ENCODE measurements around the gene LOXL1.
"Not testable (repeated sequence)": the region's sequence is repeated elsewhere in the genome, so short reads cannot be mapped to it uniquely, and the experiment has no call there.

The LOXL1 gene

GRCh38 chr15:73950831-73951561, 24.7 kb downstream of the LOXL1 start:
- in situ Hi-C loops (cut with HindIII; ENCODE audit: low sequenced_read_pairs) = no loop called here

- in situ Hi-C loops (cut with HindIII; ENCODE audit: low sequenced_read_pairs) = no loop called here
These were observed 25.3 kb downstream of the LOXL1 start for GRCh38 chr15:73951601-73952000.

- in situ Hi-C loops (cut with HindIII; ENCODE audit: low sequenced_read_pairs) = no loop called here
These were observed 26.1 kb downstream of the LOXL1 start for GRCh38 chr15:73952171-73952912.

- in situ Hi-C loops (cut with HindIII; ENCODE audit: low sequenced_read_pairs) = no loop called here
These were observed 26.9 kb downstream of the LOXL1 start for GRCh38 chr15:73952913-73953750.

GRCh38 chr15:73954188-73955145, 28.2 kb downstream of the LOXL1 start:
- in situ Hi-C loops (cut with HindIII; ENCODE audit: low sequenced_read_pairs) = loop anchor here (5.0 kb wide), 1 partner anchor 93 kb away; no protein-coding TSS in a partner anchor

GRCh38 chr15:73955326-73955725, 29.1 kb downstream of the LOXL1 start:
- in situ Hi-C loops (cut with HindIII; ENCODE audit: low sequenced_read_pairs) = loop anchor here (5.0 kb wide), 1 partner anchor 92 kb away; no protein-coding TSS in a partner anchor

- in situ Hi-C loops (cut with HindIII; ENCODE audit: low sequenced_read_pairs) = loop anchor here (5.0 kb wide), 1 partner anchor 91 kb away; no protein-coding TSS in a partner anchor
These were observed 29.8 kb downstream of the LOXL1 start for GRCh38 chr15:73955861-73956742.

- in situ Hi-C loops (cut with HindIII; ENCODE audit: low sequenced_read_pairs) = loop anchor here (5.0 kb wide), 1 partner anchor 91 kb away; no protein-coding TSS in a partner anchor
These were observed 30.5 kb downstream of the LOXL1 start for GRCh38 chr15:73956743-73957135.

- in situ Hi-C loops (cut with HindIII; ENCODE audit: low sequenced_read_pairs) = loop anchor here (5.0 kb wide), 1 partner anchor 90 kb away; no protein-coding TSS in a partner anchor
These were observed 31.0 kb downstream of the LOXL1 start for GRCh38 chr15:73957276-73957675.

GRCh38 chr15:73957785-73958184, 31.5 kb downstream of the LOXL1 start:
- in situ Hi-C loops (cut with HindIII; ENCODE audit: low sequenced_read_pairs) = loop anchor here (5.0 kb wide), 1 partner anchor 90 kb away; no protein-coding TSS in a partner anchor

- in situ Hi-C loops (cut with HindIII; ENCODE audit: low sequenced_read_pairs) = loop anchor here (5.0 kb wide), 1 partner anchor 88 kb away; no protein-coding TSS in a partner anchor
These were observed 32.8 kb downstream of the LOXL1 start for GRCh38 chr15:73959012-73959581.

- in situ Hi-C loops (cut with HindIII; ENCODE audit: low sequenced_read_pairs) = loop anchor here (5.0 kb wide), 1 partner anchor 88 kb away; no protein-coding TSS in a partner anchor
These were observed 33.5 kb downstream of the LOXL1 start for GRCh38 chr15:73959801-73960200.

- in situ Hi-C loops (cut with HindIII; ENCODE audit: low sequenced_read_pairs) = not testable (repeated sequence)
These were observed 34.3 kb downstream of the LOXL1 start for GRCh38 chr15:73960472-73961070.

GRCh38 chr15:73962433-73962832, 36.2 kb downstream of the LOXL1 start:
- in situ Hi-C loops (cut with HindIII; ENCODE audit: low sequenced_read_pairs) = no loop called here

- in situ Hi-C loops (cut with HindIII; ENCODE audit: low sequenced_read_pairs) = no loop called here
These were observed 38.5 kb downstream of the LOXL1 start for GRCh38 chr15:73964736-73965093.

GRCh38 chr15:73965094-73965757, 39.0 kb downstream of the LOXL1 start:
- in situ Hi-C loops (cut with HindIII; ENCODE audit: low sequenced_read_pairs) = no loop called here

- in situ Hi-C loops (cut with HindIII; ENCODE audit: low sequenced_read_pairs) = no loop called here
These were observed 39.5 kb downstream of the LOXL1 start for GRCh38 chr15:73965758-73966113.

- in situ Hi-C loops (cut with HindIII; ENCODE audit: low sequenced_read_pairs) = no loop called here
These were observed 42.2 kb downstream of the LOXL1 start for GRCh38 chr15:73968461-73968860.

Data from endothelial cell of hepatic sinusoid (primary cell).